Measurements from ENCODE around the gene PTDSS2. TPM values are rescaled to one million over a fixed set of nuclear protein-coding genes. Genes with fewer than 3 reads are reported as not detected.

PTDSS2 gene
- total and polyA plus RNA-seq, 10 donors: 11.0 to 40.7 (median 25.7) TPM

DNA sequence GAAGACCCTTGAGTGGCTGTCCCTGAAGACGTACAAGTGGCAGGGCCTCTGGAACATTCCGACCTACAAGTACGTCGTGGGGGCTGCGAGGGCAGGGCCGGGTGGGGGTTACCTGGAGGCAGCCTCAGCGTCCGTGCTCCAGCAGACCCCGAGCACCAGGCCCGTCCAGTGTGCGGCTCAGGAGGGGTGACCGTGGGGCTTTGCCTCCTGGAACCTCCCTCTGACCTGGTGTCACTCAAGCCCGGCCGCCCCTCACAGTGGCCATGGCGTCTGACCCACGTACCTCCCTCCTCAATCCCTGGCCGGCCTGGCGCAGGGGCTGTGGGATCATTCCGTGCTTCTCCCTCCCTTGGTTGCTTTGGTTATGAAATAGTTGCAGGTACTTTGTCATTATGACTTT, 38.5 kb downstream of the PTDSS2 start:
- Histone ChIP-seq H3K27me3 (replicated peaks in 1 of 7) (no peaks in the 10 kb centered on the region), H3K4me3 (no peak overlapping the region), H3K4me1 (no peaks in the 10 kb centered on the region), H3K27ac (no peak overlapping the region), H3K9me3 (no peaks in the 10 kb centered on the region), H3K36me3 (peaks cover 0 to 65% (median 28%) of the 10 kb centered on the region in 6 donors)
- 91 to 95% (median 94%) methylated on average over 12 to 19 of the region's 19 CpGs for WGBS, 5 donors
- TF ChIP-seq POLR2AphosphoS5 (IDR thresholded peaks at IDR 0.05) (no peak), POLR2A (IDR thresholded peaks at IDR 0.05) (no peak), CTCF (IDR thresholded peaks at IDR 0.05 in 8 of 11, conservative IDR thresholded peaks at IDR 0.05 in 3 of 11) (no peak)
- no peak for DNase-seq
- intact Hi-C loops (cut with DNase I; ENCODE audit: low total_unique reads): no loop called here

DNA sequence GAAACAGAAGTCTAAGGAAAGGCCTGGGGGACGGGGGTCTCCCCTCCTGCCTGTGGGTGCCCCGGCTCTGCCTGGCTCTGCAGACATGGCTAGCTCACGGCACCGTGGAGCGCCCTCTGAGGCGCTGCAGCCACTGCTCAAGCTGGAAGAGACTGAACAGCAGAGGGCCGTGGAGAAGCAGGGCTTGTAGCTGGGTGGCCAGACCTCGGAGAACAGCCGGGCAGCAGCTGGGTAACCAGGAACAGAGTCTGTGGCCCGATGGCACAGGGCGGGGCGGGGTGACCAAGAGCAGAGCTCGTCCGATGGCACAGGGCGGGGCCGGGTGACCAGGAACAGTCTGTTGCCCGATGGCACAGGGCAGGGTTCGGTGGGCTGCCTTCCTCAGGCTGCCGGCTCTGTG, 38.9 kb downstream of the PTDSS2 start:
- Histone ChIP-seq H3K27me3 (replicated peaks in 1 of 7) (no peaks in the 10 kb centered on the region), H3K27ac (no peak overlapping the region), H3K36me3 (peaks cover 0 to 69% (median 32%) of the 10 kb centered on the region in 6 donors), H3K4me1 (no peaks in the 10 kb centered on the region), H3K4me3 (no peak overlapping the region), H3K9me3 (no peaks in the 10 kb centered on the region)
- TF ChIP-seq POLR2A (IDR thresholded peaks at IDR 0.05): no peak
- 88 to 95% (median 92%) methylated on average over 17 to 19 of the region's 19 CpGs for WGBS, 5 donors
- no peak for DNase-seq
- intact Hi-C loops (cut with DNase I; ENCODE audit: low total_unique reads): no loop called here

- Histone ChIP-seq H3K27me3 (replicated peaks in 1 of 7) (no peaks in the 10 kb centered on the region), H3K4me3 (no peak overlapping the region), H3K36me3 (peaks cover 0 to 76% (median 39%) of the 10 kb centered on the region in 6 donors), H3K4me1 (no peaks in the 10 kb centered on the region), H3K27ac (no peak overlapping the region), H3K9me3 (no peaks in the 10 kb centered on the region)
- WGBS, 5 donors: 94 to 96% (median 95%) methylated on average over 24 to 37 of the region's 37 CpGs
- no peak for DNase-seq
- no peak for TF ChIP-seq POLR2AphosphoS5 (IDR thresholded peaks at IDR 0.05)
- no peak for TF ChIP-seq POLR2A (IDR thresholded peaks at IDR 0.05)
- no peak for TF ChIP-seq CTCF (IDR thresholded peaks at IDR 0.05 in 8 of 11, conservative IDR thresholded peaks at IDR 0.05 in 3 of 11)
- intact Hi-C loops (cut with DNase I; ENCODE audit: low total_unique reads): no loop called here
Observed at GRCh38 chr11:489610-490185, 39.6 kb downstream of the PTDSS2 start.

- H3K27me3 ChIP-seq (replicated peaks in 1 of 7): no peaks in the 10 kb centered on the region
- no peak overlapping the region for H3K27ac ChIP-seq
- peaks cover 0 to 83% (median 46%) of the 10 kb centered on the region in 6 donors for H3K36me3 ChIP-seq
- no peak for DNase-seq
- H3K4me3 ChIP-seq: no peak overlapping the region
- intact Hi-C loops (cut with DNase I; ENCODE audit: low total_unique reads): no loop called here
- 89 to 95% (median 94%) methylated on average over 21 to 38 of the region's 38 CpGs for WGBS, 5 donors
- TF ChIP-seq POLR2AphosphoS5 (IDR thresholded peaks at IDR 0.05) (peak in 1 of 3 donors; percentile 15), CTCF (IDR thresholded peaks at IDR 0.05 in 8 of 11, conservative IDR thresholded peaks at IDR 0.05 in 3 of 11) (no peak)
- H3K9me3 ChIP-seq: no peaks in the 10 kb centered on the region
- no peaks in the 10 kb centered on the region for H3K4me1 ChIP-seq
Observed at GRCh38 chr11:490186-490929, 40.3 kb downstream of the PTDSS2 start.
